Motor neuron (in vitro differentiated cells): Measurements from ENCODE around the gene DNTT. TPM values are rescaled to one million over a fixed set of nuclear protein-coding genes. Genes with fewer than 3 reads are reported as not detected.
A peak's percentile ranks its signal among the peaks of the same experiment; 100 is the strongest.

ENCODE experiments used
- ATAC-seq, 8 experiments: fragments of 200-7000 bp; cut with Tn5 transposase; replicated peaks in 6 of 8; 2 replicates each; pipeline ENCODE4 v1.8.0; 2021; ENCODE audit warnings: mild to moderate bottlenecking in 8 of 8, moderate library complexity in 8 of 8
- H3K27ac ChIP-seq, 2 donors: fragments of 250-450 bp; sonication (Bioruptor Pico); 2 replicates each; pipeline ENCODE4 v1.9.0; 2021; ENCODE audit warnings: antibody characterized with exemption in 2 of 2, mild to moderate bottlenecking in 2 of 2, moderate library complexity in 1 of 2
- H3K4me1 ChIP-seq, 2 donors: fragments of 250-450 bp; sonication (Bioruptor Pico); replicated peaks in 1 of 2; 2 replicates each; pipeline ENCODE4 v1.6.1; 2021; ENCODE audit warnings: antibody characterized with exemption in 2 of 2, mild to moderate bottlenecking in 2 of 2, moderate library complexity in 1 of 2
- H3K4me3 ChIP-seq, 5 donors: fragments of 250-450 bp; sonication (Bioruptor Pico); 2 replicates each; pipeline ENCODE4 v1.9.0; 2021; ENCODE audit warnings: antibody characterized with exemption in 5 of 5, mild to moderate bottlenecking in 5 of 5, moderate library complexity in 4 of 5
- WGBS, 10 experiments: fragments of 450-650 bp; shearing (Covaris generic); methylation state at CpG; one replicate each; pipeline ENCODE4 v1.0.0; 2022; 5-methylcytosine and 5-hydroxymethylcytosine counted together
- in situ Hi-C, 9 experiments: fragments of 400-800 bp; cut with MboI; loops; one replicate each; pipeline ENCODE4 v1.15.0; 2021; ENCODE audit warnings: low sequenced_read_pairs in 9 of 9, low pct_unique_long_range_greater_than_20kb in 2 of 9; ENCODE audit not compliant: unreplicated experiment in 9 of 9
- total RNA-seq, 8 experiments: library from RNA; unstranded; fragments of 300-600 nt; gene quantifications; 2 replicates each; pipeline versions ENCODE4 v1.2.3 to v1.2.4, GENCODE V29; 2022

The DNTT gene
- total RNA-seq, 8 experiments from 2014 or later, result 0.11 to 0.27 (median 0.17) TPM; not detected in 4

- ATAC-seq, result no peak
- WGBS, 10 experiments, result 0 to 83% (median 57%) methylated on average over 1 to 2 of the region's 2 CpGs; no CpG with 5 or more reads in 1 of the 10 experiments
- H3K27ac ChIP-seq, result no peak overlapping the region
- in situ Hi-C loops, result loop anchor here in 2 of 9 experiments (25.0 kb wide), 1 partner anchor 271 kb away; no protein-coding TSS in a partner anchor
- H3K4me3 ChIP-seq, result no peak overlapping the region
- H3K4me1 ChIP-seq, result no peaks in the 10 kb centered on the region
Measured at GRCh38 chr10:96283351-96283750, 20.9 kb upstream of the DNTT start.

GRCh38 chr10:96283756-96284155 lies 20.5 kb upstream of the DNTT start:
- no peak overlapping the region for H3K4me3 ChIP-seq
- no peaks in the 10 kb centered on the region for H3K4me1 ChIP-seq
- ATAC-seq, result no peak
- in situ Hi-C loops, result loop anchor here in 2 of 9 experiments (25.0 kb wide), 1 partner anchor 271 kb away; no protein-coding TSS in a partner anchor
- H3K27ac ChIP-seq, result no peak overlapping the region
- WGBS, 10 experiments, result 57 to 100% (median 84%) methylated on average over 2 to 6 of the region's 6 CpGs

GRCh38 chr10:96285331-96285752 lies 18.9 kb upstream of the DNTT start:
- Histone ChIP-seq H3K4me3 (no peak overlapping the region), H3K27ac (no peak overlapping the region), H3K4me1 (no peaks in the 10 kb centered on the region)
- in situ Hi-C loops, result loop anchor here in 2 of 9 experiments (25.0 kb wide), 1 partner anchor 273 kb away; no protein-coding TSS in a partner anchor
- peak in 3 of 8 experiments; percentile 33 to 53 (median 37) for ATAC-seq
- 27 to 100% (median 60%) methylated on average over 1 to 3 of the region's 8 CpGs; no CpG with 5 or more reads in 1 of the 10 experiments for whole genome bisulfite sequencing, 10 experiments

GRCh38 chr10:96287392-96288105 lies 16.7 kb upstream of the DNTT start:
- WGBS, 10 experiments, result 0 to 68% (median 24%) methylated on average over 3 to 6 of the region's 6 CpGs; no CpG with 5 or more reads in 1 of the 10 experiments
- Histone ChIP-seq H3K4me3 (no peak overlapping the region), H3K4me1 (no peaks in the 10 kb centered on the region), H3K27ac (no peak overlapping the region)
- ATAC-seq, result peak in 3 of 8 experiments; percentile 84 to 86 (median 85)
- in situ Hi-C loops, result loop anchor here in 2 of 9 experiments (25.0 kb wide), 1 partner anchor 275 kb away; no protein-coding TSS in a partner anchor

- no peaks in the 10 kb centered on the region for H3K4me1 ChIP-seq
- in situ Hi-C loops, result loop anchor here in 2 of 9 experiments (25.0 kb wide), 1 partner anchor 276 kb away; no protein-coding TSS in a partner anchor
- peak in 1 of 8 experiments; percentile 4 for ATAC-seq
- H3K4me3 ChIP-seq, result no peak overlapping the region
- no peak overlapping the region for H3K27ac ChIP-seq
- WGBS, 10 experiments, result 4 to 72% (median 49%) methylated on average over 3 to 5 of the region's 5 CpGs
Measured at GRCh38 chr10:96288151-96288621, 16.0 kb upstream of the DNTT start.

GRCh38 chr10:96289218-96289910 lies 14.9 kb upstream of the DNTT start:
- 49 to 100% (median 92%) methylated on average over 4 to 9 of the region's 9 CpGs; no CpG with 5 or more reads in 1 of the 10 experiments for WGBS, 10 experiments
- H3K27ac ChIP-seq, result no peak overlapping the region
- no peak overlapping the region for H3K4me3 ChIP-seq
- ATAC-seq, result no peak
- in situ Hi-C loops, result loop anchor here in 2 of 9 experiments (25.0 kb wide), 1 partner anchor 277 kb away; no protein-coding TSS in a partner anchor
- H3K4me1 ChIP-seq, result no peaks in the 10 kb centered on the region

GRCh38 chr10:96290368-96291133 lies 13.7 kb upstream of the DNTT start:
- WGBS, 10 experiments, result 40 to 95% (median 83%) methylated on average over 1 to 4 of the region's 4 CpGs
- in situ Hi-C loops, result loop anchor here in 3 of 9 experiments (10.0 to 25.0 kb wide), 2 partner anchors 56 to 278 kb away; no protein-coding TSS in a partner anchor

GRCh38 chr10:96292971-96293920 lies 11.0 kb upstream of the DNTT start:
- peak; percentile 64 to 99 (median 81) for ATAC-seq
- Histone ChIP-seq H3K4me3 (no peak overlapping the region), H3K27ac (no peak overlapping the region), H3K4me1 (no peaks in the 10 kb centered on the region)
- WGBS, 10 experiments, result 0 to 47% (median 18%) methylated on average over 2 to 6 of the region's 7 CpGs; no CpG with 5 or more reads in 1 of the 10 experiments
- in situ Hi-C loops, result loop anchor here in 3 of 9 experiments (10.0 to 25.0 kb wide), 2 partner anchors 58 to 281 kb away; no protein-coding TSS in a partner anchor

More at GRCh38 chr10:96290368-96291133, 13.7 kb upstream of the DNTT start:
- no peaks in the 10 kb centered on the region for H3K4me1 ChIP-seq
- H3K4me3 ChIP-seq, result no peak overlapping the region
- ATAC-seq, result no peak
- no peak overlapping the region for H3K27ac ChIP-seq

- in situ Hi-C loops, result loop anchor here in 3 of 9 experiments (10.0 to 25.0 kb wide), 2 partner anchors 61 to 283 kb away; no protein-coding TSS in a partner anchor
- 14 to 100% (median 70%) methylated on average over 2 to 4 of the region's 4 CpGs; no CpG with 5 or more reads in 1 of the 10 experiments for WGBS, 10 experiments
- Histone ChIP-seq H3K27ac (no peak overlapping the region), H3K4me3 (no peak overlapping the region), H3K4me1 (no peaks in the 10 kb centered on the region)
- no peak for ATAC-seq
Measured at GRCh38 chr10:96295475-96295874, 8.8 kb upstream of the DNTT start.

GRCh38 chr10:96297486-96297885 lies 6.7 kb upstream of the DNTT start:
- Histone ChIP-seq H3K4me1 (peaks cover 0 to 5% of the 10 kb centered on the region in 2 donors), H3K4me3 (no peak overlapping the region), H3K27ac (no peak overlapping the region)
- in situ Hi-C loops, result loop anchor here in 3 of 9 experiments (10.0 to 25.0 kb wide), 2 partner anchors 63 to 285 kb away; no protein-coding TSS in a partner anchor
- 29 to 100% (median 82%) methylated on average over 1 to 2 of the region's 2 CpGs; no CpG with 5 or more reads in 3 of the 10 experiments for WGBS, 10 experiments
- ATAC-seq, result no peak

GRCh38 chr10:96298362-96298761 lies 5.9 kb upstream of the DNTT start:
- in situ Hi-C loops, result loop anchor here in 3 of 9 experiments (10.0 to 25.0 kb wide), 2 partner anchors 64 to 286 kb away; no protein-coding TSS in a partner anchor
- 43 to 100% (median 93%) methylated on average over 1 to 3 of the region's 3 CpGs; no CpG with 5 or more reads in 3 of the 10 experiments for WGBS, 10 experiments

More at GRCh38 chr10:96298362-96298761, 5.9 kb upstream of the DNTT start:
- no peak for ATAC-seq
- H3K4me3 ChIP-seq, result no peak overlapping the region
- H3K27ac ChIP-seq, result no peak overlapping the region
- peaks cover 0 to 5% of the 10 kb centered on the region in 2 donors for H3K4me1 ChIP-seq
